Astrocyte (in vitro differentiated cells and primary cell): ENCODE results near the gene CDH10. TPM values are rescaled to one million over a fixed set of nuclear protein-coding genes. Genes with fewer than 3 reads are reported as not detected.
A peak's percentile ranks its signal among the peaks of the same experiment; 100 is the strongest.

Source experiments
- DNase-seq: peaks from one replicate; pipeline ENCODE4 v3.0.0-alpha.2; 2010; ENCODE audit warnings: low read depth
- FAIRE-seq: peaks from 2 replicates; lab custom pipeline; 2011; peaks lifted over from hg19 to GRCh38; lab: Jason Lieb, UNC
- H2AFZ ChIP-seq: 2 replicates; pipeline ENCODE4 v1.6.0; 2012; ENCODE audit warnings: low read depth, low read length, inconsistent platforms
- H3K27ac ChIP-seq: 2 replicates; pipeline ENCODE4 v1.5.1; 2011; ENCODE audit warnings: low read depth, low read length, inconsistent platforms
- H3K27me3 ChIP-seq: 2 replicates; pipeline ENCODE4 v1.6.0; 2011; ENCODE audit warnings: low read length, inconsistent platforms; ENCODE audit not compliant: insufficient read depth
- H3K36me3 ChIP-seq: 2 replicates; pipeline ENCODE4 v1.5.1; 2011; ENCODE audit warnings: low read length, inconsistent platforms; ENCODE audit not compliant: insufficient read depth
- H3K4me1 ChIP-seq: 2 replicates; pipeline ENCODE4 v1.5.1; 2011; ENCODE audit warnings: low read length, inconsistent platforms; ENCODE audit not compliant: insufficient read depth
- H3K4me2 ChIP-seq: 2 replicates; pipeline ENCODE4 v1.6.0; 2012; ENCODE audit warnings: low read length, inconsistent platforms
- H3K4me3 ChIP-seq: 2 replicates; pipeline ENCODE4 v1.5.1; 2011; ENCODE audit warnings: low read depth, mild to moderate bottlenecking, low read length, inconsistent platforms; ENCODE audit not compliant: insufficient read depth
- H3K79me2 ChIP-seq: 2 replicates; pipeline ENCODE4 v1.6.0; 2012; ENCODE audit warnings: mild to moderate bottlenecking, low read length, inconsistent platforms; ENCODE audit not compliant: insufficient read depth
- H3K9ac ChIP-seq: 2 replicates; pipeline ENCODE4 v1.6.0; 2012; ENCODE audit warnings: mild to moderate bottlenecking, low read length, inconsistent platforms
- H3K9me3 ChIP-seq: 2 replicates; pipeline ENCODE4 v1.5.1; 2012; ENCODE audit warnings: low read depth, mild to moderate bottlenecking, low read length, inconsistent platforms; ENCODE audit not compliant: insufficient read depth
- H4K20me1 ChIP-seq: 2 replicates; pipeline ENCODE4 v1.6.0; 2012; ENCODE audit warnings: low read length, inconsistent platforms; ENCODE audit not compliant: insufficient read depth
- H3K27ac Mint-ChIP-seq: one replicate; pipeline ENCODE4 v1.8.0; 2021; ENCODE audit warnings: mild to moderate bottlenecking, mixed read lengths; ENCODE audit not compliant: unreplicated experiment
- H3K27me3 Mint-ChIP-seq: one replicate; pipeline ENCODE4 v1.8.0; 2021; ENCODE audit warnings: low read depth, mixed read lengths; ENCODE audit not compliant: unreplicated experiment
- H3K36me3 Mint-ChIP-seq: one replicate; pipeline ENCODE4 v1.8.0; 2021; ENCODE audit warnings: low read depth, mixed read lengths; ENCODE audit not compliant: unreplicated experiment
- H3K4me1 Mint-ChIP-seq: one replicate; pipeline ENCODE4 v1.8.0; 2021; ENCODE audit warnings: low read depth, mixed read lengths; ENCODE audit not compliant: unreplicated experiment
- H3K4me3 Mint-ChIP-seq: one replicate; pipeline ENCODE4 v1.8.0; 2021; ENCODE audit warnings: mild to moderate bottlenecking, moderate library complexity, mixed read lengths; ENCODE audit not compliant: unreplicated experiment
- H3K9me3 Mint-ChIP-seq: one replicate; pipeline ENCODE4 v1.8.0; 2021; ENCODE audit warnings: mild to moderate bottlenecking, mixed read lengths; ENCODE audit not compliant: unreplicated experiment
- CTCF ChIP-seq: IDR thresholded peaks from 2 replicates; pipeline ENCODE4 v1.5.1; 2011; ENCODE audit warnings: low read depth, mild to moderate bottlenecking, inconsistent platforms, low read length, moderate library complexity; ENCODE audit not compliant: insufficient read depth
- EZH2 ChIP-seq: IDR thresholded peaks from 2 replicates; pipeline ENCODE4 v1.6.1; 2012; ENCODE audit warnings: mild to moderate bottlenecking, low read length, inconsistent platforms; ENCODE audit not compliant: insufficient read depth
- total RNA-seq: library from RNA; stranded (reverse); gene quantifications from 2 replicates; pipeline ENCODE4 v1.2.1, GENCODE V29; 2021

CDH10 gene
- total RNA-seq, 1 donor from 2014 or later, result 6.9 TPM

DNA sequence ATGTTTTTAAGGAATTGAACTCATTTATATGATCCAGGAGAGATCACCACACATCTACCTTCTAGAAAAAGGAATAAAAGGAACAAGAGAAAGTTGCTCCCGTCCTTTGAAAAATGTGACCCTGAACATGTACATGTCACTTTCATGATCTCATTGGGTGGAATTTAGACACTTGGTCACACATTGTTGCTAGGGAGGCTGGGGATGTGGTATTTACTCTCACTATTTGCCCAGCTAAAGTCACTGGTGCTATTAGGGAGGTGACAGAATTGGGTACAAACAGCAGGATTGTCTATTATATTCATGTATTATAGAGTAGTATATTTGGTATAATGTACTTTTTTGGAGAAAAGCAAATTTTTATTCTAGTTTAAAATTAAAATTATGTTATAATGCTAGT is 2.1 kb upstream of the CDH10 start:
- no peak for DNase-seq
- Histone ChIP-seq H2AFZ (no peak overlapping the region), H3K27ac (no peak overlapping the region), H3K27me3 (no peaks in the 10 kb centered on the region), H3K9me3 (no peaks in the 10 kb centered on the region), H3K9ac (no peak overlapping the region), H4K20me1 (no peaks in the 10 kb centered on the region), H3K4me2 (no peak overlapping the region), H3K79me2 (no peaks in the 10 kb centered on the region), H3K4me1 (peaks cover 3% of the 10 kb centered on the region), H3K4me3 (no peak overlapping the region), H3K36me3 (no peaks in the 10 kb centered on the region)
- no peak overlapping the region for H3K4me3 Mint-ChIP-seq
- H3K9me3 Mint-ChIP-seq, result no peaks in the 10 kb centered on the region
- TF ChIP-seq CTCF (no peak), EZH2 (no peak)
- H3K4me1 Mint-ChIP-seq, result peaks cover 10% of the 10 kb centered on the region
- FAIRE-seq, result no peak
- H3K27me3 Mint-ChIP-seq, result no peaks in the 10 kb centered on the region
- no peaks in the 10 kb centered on the region for H3K36me3 Mint-ChIP-seq
- H3K27ac Mint-ChIP-seq, result no peak overlapping the region

DNA sequence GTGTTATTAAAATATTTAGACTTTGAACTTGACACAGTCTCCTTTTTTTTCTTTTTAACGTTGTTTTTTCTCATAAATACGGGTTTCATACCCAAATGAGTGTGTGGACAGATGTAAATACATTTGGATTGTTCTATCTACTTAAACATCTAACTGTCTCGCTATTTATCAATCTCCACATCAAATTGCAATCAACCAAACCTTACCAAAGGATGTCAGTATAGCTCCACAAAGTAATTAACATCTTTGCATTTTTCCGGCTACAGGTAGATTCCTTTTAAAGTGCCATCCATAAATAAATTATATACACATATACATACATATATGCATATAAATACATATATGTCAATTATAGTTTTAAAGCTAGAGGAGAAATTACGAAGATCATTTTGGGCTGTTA is 705 bp upstream of the CDH10 start:
- H3K79me2 ChIP-seq, result no peaks in the 10 kb centered on the region
- Mint-ChIP-seq H3K27ac (no peak overlapping the region), H3K27me3 (no peaks in the 10 kb centered on the region), H3K9me3 (no peaks in the 10 kb centered on the region), H3K4me3 (peak overlapping the region; percentile 2), H3K36me3 (no peaks in the 10 kb centered on the region), H3K4me1 (peaks cover 10% of the 10 kb centered on the region)
- peaks cover 3% of the 10 kb centered on the region for H3K4me1 ChIP-seq
- H3K4me3 ChIP-seq, result no peak overlapping the region
- FAIRE-seq (no peak), DNase-seq (no peak)
- no peaks in the 10 kb centered on the region for H3K27me3 ChIP-seq
- H3K9me3 ChIP-seq, result no peaks in the 10 kb centered on the region
- no peaks in the 10 kb centered on the region for H4K20me1 ChIP-seq
- no peak overlapping the region for H2AFZ ChIP-seq
- no peaks in the 10 kb centered on the region for H3K36me3 ChIP-seq
- no peak overlapping the region for H3K27ac ChIP-seq
- peak overlapping the region; percentile 95 for H3K4me2 ChIP-seq
- TF ChIP-seq EZH2, result no peak
- TF ChIP-seq CTCF, result no peak
- no peak overlapping the region for H3K9ac ChIP-seq

DNA sequence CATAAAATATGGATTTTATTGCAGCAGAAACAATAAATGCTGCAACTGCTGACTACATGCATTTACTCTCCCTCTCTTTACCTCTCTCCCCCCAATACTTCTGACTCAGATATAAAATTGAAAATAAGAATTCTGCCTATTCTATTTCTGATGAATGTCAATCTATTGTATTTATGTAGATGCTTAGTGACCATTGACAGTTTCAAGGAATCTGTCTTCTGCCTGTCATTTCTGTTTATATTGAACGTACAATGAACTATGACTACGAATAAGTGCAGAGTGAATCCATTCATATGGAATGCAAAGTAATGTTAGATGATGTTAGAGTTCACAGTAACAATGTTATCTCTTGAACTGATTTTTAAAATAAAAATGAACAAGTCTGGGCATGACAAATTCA is 898 bp downstream of the CDH10 start:
- Mint-ChIP-seq H3K9me3 (no peaks in the 10 kb centered on the region), H3K36me3 (no peaks in the 10 kb centered on the region), H3K27ac (no peak overlapping the region), H3K4me3 (peak overlapping the region; percentile 93), H3K4me1 (peaks cover 10% of the 10 kb centered on the region), H3K27me3 (no peaks in the 10 kb centered on the region)
- Histone ChIP-seq H4K20me1 (no peaks in the 10 kb centered on the region), H3K27me3 (no peaks in the 10 kb centered on the region), H3K4me2 (peak overlapping the region; percentile 95), H2AFZ (no peak overlapping the region), H3K36me3 (no peaks in the 10 kb centered on the region), H3K79me2 (no peaks in the 10 kb centered on the region), H3K4me3 (peak overlapping the region; percentile 71), H3K4me1 (peaks cover 3% of the 10 kb centered on the region), H3K9me3 (no peaks in the 10 kb centered on the region), H3K9ac (no peak overlapping the region), H3K27ac (no peak overlapping the region)
- TF ChIP-seq CTCF (no peak), EZH2 (no peak)
- DNase-seq (no peak), FAIRE-seq (no peak)
